PC-3 (cell line): ENCODE data around the gene TMEM201. TPM values are rescaled to one million over a fixed set of nuclear protein-coding genes. Genes with fewer than 3 reads are reported as not detected.

Source experiments
- ATAC-seq: fragments of 200-7000 bp; cut with Tn5 transposase; 2 replicates; pipeline ENCODE4 v1.9.1; 2020; ENCODE audit warnings: mild to moderate bottlenecking, moderate library complexity
- BruUV-seq: library from RNA; stranded (reverse); fragments of 400-500 nt; replicated peaks from 2 replicates; lab custom pipeline; 2021; lab: Mats Ljungman, UMichigan
- CTCF ChIA-PET: fragments of 300-600 bp; sonication (Branson Sonifier 250); formaldehyde crosslinking; loops from one replicate; lab custom pipeline; 2022; ENCODE audit warnings: antibody characterized with exemption; lab: Charles Lee
- POLR2A ChIA-PET: fragments of 300-600 bp; sonication (Branson Sonifier 250); formaldehyde crosslinking; loops from one replicate; lab custom pipeline; 2022; ENCODE audit warnings: antibody characterized with exemption; ENCODE audit not compliant: unreplicated experiment; lab: Charles Lee
- DNase-seq: peaks from one replicate; pipeline ENCODE4 v3.0.0-alpha.2; 2015
- H2AFZ ChIP-seq: fragments of 300-600 bp; sonication (generic); 2 replicates; pipeline ENCODE4 v1.6.0; 2016; ENCODE audit warnings: antibody characterized with exemption, low read length
- H3F3A ChIP-seq: fragments of 300-600 bp; sonication (generic); one replicate; pipeline ENCODE4 v1.6.0; 2017; ENCODE audit warnings: antibody characterized with exemption, low read length, control low read depth, mild to moderate bottlenecking; ENCODE audit not compliant: unreplicated experiment
- H3K27ac ChIP-seq: fragments of 300-600 bp; sonication (generic); 2 replicates; pipeline ENCODE4 v1.5.1; 2016; ENCODE audit warnings: mild to moderate bottlenecking, low read length
- H3K27me3 ChIP-seq: fragments of 300-600 bp; sonication (generic); 2 replicates; pipeline ENCODE4 v1.6.1; 2016; ENCODE audit warnings: low read length, mixed read lengths
- H3K36me3 ChIP-seq: fragments of 300-600 bp; sonication (generic); 2 replicates; pipeline ENCODE4 v1.6.1; 2016; ENCODE audit warnings: low read depth, mixed run types, low read length, mixed read lengths
- H3K4me1 ChIP-seq: fragments of 300-600 bp; sonication (generic); 2 replicates; pipeline ENCODE4 v1.5.1; 2016; ENCODE audit warnings: low read length; ENCODE audit not compliant: insufficient read depth
- H3K4me2 ChIP-seq: fragments of 300-600 bp; sonication (generic); 2 replicates; pipeline ENCODE4 v1.6.0; 2016; ENCODE audit warnings: low read length
- H3K4me3 ChIP-seq: fragments of 300-600 bp; sonication (generic); 2 replicates; pipeline ENCODE4 v1.5.1; 2016; ENCODE audit warnings: mild to moderate bottlenecking, low read length, mixed read lengths
- H3K79me2 ChIP-seq: fragments of 300-600 bp; sonication (generic); 2 replicates; pipeline ENCODE4 v1.6.1; 2017; ENCODE audit warnings: low read length, mixed read lengths
- H3K9ac ChIP-seq: fragments of 300-600 bp; sonication (generic); 2 replicates; pipeline ENCODE4 v1.6.0; 2016; ENCODE audit warnings: mild to moderate bottlenecking, low read length
- H3K9me2 ChIP-seq: fragments of 300-600 bp; sonication (generic); replicated peaks from 2 replicates; pipeline ENCODE4 v1.6.1; 2016; ENCODE audit warnings: mixed run types, low read length, mixed read lengths
- H3K9me3 ChIP-seq: fragments of 300-600 bp; sonication (generic); 2 replicates; pipeline ENCODE4 v1.6.1; 2016; ENCODE audit warnings: low read length, mixed read lengths
- H4K20me1 ChIP-seq: fragments of 300-600 bp; sonication (generic); 2 replicates; pipeline ENCODE4 v1.6.1; 2016; ENCODE audit warnings: low read length, mixed read lengths
- EZH2 ChIP-seq: fragments of 300-600 bp; sonication (generic); IDR thresholded peaks from one replicate; pipeline ENCODE4 v1.6.1; 2017; ENCODE audit warnings: antibody characterized with exemption, mild to moderate bottlenecking, low read length; ENCODE audit not compliant: unreplicated experiment
- EZH2phosphoT487 ChIP-seq: fragments of 300-600 bp; sonication (generic); IDR thresholded peaks from 2 replicates; pipeline ENCODE4 v1.6.1; 2018; ENCODE audit warnings: mild to moderate bottlenecking, antibody characterized with exemption, low read length, borderline replicate concordance
- intact Hi-C: fragments of 100-400 bp; cut with micrococcal nuclease; formaldehyde crosslinking; loops from 2 replicates; pipeline ENCODE4 v1.9.0; 2023
- total RNA-seq: library from RNA; depleted of rRNA; stranded (reverse); fragments of >200 nt; gene quantifications from 2 replicates; pipeline ENCODE4 v1.2.3, GENCODE V29; 2014
- TF ChIP-seq, protein P1 (sequence below): fragments of 300-600 bp; sonication (generic); conservative IDR thresholded peaks from 2 replicates; pipeline ENCODE4 v1.5.1; 2017; ENCODE audit warnings: antibody characterized with exemption, low read depth, mild to moderate bottlenecking, low read length

TMEM201 gene
- total RNA-seq, 1 experiment from 2014 or later: 13.8 TPM

DNA sequence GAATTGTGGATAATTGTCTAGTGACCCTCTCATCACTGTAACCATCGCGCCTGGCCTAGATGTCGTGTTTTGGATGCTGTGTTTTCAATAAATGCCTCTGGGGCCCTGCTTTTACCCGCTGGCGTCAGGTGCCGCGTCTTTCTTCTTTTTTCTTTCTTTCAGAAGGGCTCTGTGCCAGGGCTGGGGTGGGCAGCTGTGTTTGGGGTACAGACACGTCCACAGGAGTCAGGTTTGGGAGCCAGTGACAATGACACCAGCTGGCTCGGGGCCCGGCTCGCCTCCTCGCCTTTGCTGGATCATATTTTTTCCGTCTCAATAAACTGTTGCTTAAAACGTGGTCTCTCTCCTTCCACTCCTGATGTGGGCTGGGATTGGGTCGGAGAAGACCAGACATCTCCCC, 16.1 kb downstream of the TMEM201 start:
- Histone ChIP-seq H3K27ac (no peak overlapping the region), H3F3A (no peaks in the 10 kb centered on the region), H3K4me2 (no peak overlapping the region), H3K27me3 (no peaks in the 10 kb centered on the region), H3K4me1 (no peaks in the 10 kb centered on the region), H3K36me3 (peaks cover 15% of the 10 kb centered on the region; the same call in 1 of the 2 replicates), H3K79me2 (no peaks in the 10 kb centered on the region), H4K20me1 (no peaks in the 10 kb centered on the region), H2AFZ (no peak overlapping the region), H3K9ac (no peak overlapping the region), H3K9me3 (no peaks in the 10 kb centered on the region), H3K4me3 (no peak overlapping the region), H3K9me2 (no peaks in the 10 kb centered on the region)
- DNase-seq (no peak), ATAC-seq (no peak)
- CTCF ChIA-PET: no interaction called here
- no TSS peak for BruUV-seq
- TF ChIP-seq EZH2 (no peak), EZH2phosphoT487 (no peak)
- TF ChIP-seq, protein P1, sequence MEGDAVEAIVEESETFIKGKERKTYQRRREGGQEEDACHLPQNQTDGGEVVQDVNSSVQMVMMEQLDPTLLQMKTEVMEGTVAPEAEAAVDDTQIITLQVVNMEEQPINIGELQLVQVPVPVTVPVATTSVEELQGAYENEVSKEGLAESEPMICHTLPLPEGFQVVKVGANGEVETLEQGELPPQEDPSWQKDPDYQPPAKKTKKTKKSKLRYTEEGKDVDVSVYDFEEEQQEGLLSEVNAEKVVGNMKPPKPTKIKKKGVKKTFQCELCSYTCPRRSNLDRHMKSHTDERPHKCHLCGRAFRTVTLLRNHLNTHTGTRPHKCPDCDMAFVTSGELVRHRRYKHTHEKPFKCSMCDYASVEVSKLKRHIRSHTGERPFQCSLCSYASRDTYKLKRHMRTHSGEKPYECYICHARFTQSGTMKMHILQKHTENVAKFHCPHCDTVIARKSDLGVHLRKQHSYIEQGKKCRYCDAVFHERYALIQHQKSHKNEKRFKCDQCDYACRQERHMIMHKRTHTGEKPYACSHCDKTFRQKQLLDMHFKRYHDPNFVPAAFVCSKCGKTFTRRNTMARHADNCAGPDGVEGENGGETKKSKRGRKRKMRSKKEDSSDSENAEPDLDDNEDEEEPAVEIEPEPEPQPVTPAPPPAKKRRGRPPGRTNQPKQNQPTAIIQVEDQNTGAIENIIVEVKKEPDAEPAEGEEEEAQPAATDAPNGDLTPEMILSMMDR: no peak
- intact Hi-C loops: no loop called here
- POLR2A ChIA-PET: no interaction called here

DNA sequence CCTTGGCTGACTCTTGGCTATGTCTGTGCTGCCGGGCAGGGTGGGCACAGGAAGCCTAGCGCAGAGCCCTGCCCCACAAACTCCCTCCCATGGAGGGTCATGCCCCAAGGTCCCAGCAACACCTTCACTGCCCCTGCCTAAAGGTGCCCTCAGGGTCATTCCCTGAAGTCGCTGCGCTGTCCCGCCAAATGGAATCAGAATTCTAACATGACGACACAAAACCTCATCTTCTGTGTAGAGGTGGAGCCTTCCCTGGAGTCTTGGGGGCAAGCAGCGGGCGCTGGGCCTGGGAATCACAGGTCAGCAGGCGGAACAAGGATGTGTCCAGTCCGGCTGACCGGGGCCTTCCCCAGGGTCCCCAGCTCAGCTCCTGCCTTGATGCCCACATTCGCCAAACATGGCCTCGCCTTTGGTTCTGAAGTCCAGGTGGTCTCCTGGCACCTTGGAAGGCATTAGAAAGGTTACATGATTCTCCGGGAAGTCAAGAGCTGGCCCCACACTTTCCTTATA, 17.3 kb downstream of the TMEM201 start:
- ChIA-PET POLR2A (no interaction called here), CTCF (no interaction called here)
- no peak for ATAC-seq
- Histone ChIP-seq H3K9me2 (no peaks in the 10 kb centered on the region), H4K20me1 (no peaks in the 10 kb centered on the region), H3K27ac (no peak overlapping the region), H3K4me3 (no peak overlapping the region), H3K27me3 (no peaks in the 10 kb centered on the region), H2AFZ (no peak overlapping the region), H3K36me3 (peaks cover 8% of the 10 kb centered on the region; the same call in 1 of the 2 replicates), H3K79me2 (no peaks in the 10 kb centered on the region), H3K4me1 (no peaks in the 10 kb centered on the region), H3K9ac (no peak overlapping the region), H3K9me3 (no peaks in the 10 kb centered on the region), H3K4me2 (no peak overlapping the region), H3F3A (no peaks in the 10 kb centered on the region)
- DNase-seq: no peak
- intact Hi-C loops: no loop called here
- no TSS peak for BruUV-seq
- TF ChIP-seq, protein P1: no peak
- TF ChIP-seq EZH2: no peak
- no peak for TF ChIP-seq EZH2phosphoT487

DNA sequence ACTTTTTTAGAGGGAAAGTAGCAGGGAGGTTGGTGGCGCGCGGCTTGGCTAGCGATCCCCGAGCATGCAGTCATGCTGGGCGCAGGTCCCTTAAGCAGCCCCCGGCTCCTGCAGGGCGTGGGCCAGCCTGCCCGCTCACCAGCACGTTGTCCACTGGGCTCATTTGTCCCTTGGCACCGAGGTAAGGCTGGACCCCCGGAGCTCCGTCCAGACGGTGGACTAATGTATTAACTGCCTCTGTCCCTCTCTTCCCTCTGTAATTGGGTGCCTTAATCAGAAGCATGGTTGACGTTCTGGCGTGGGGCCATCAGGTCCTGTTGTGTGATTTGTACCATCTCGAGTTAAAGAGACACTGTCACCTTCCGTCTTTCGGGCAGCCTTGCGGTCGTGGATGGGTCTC, 17.7 kb downstream of the TMEM201 start:
- no TSS peak for BruUV-seq
- H3K9me3 ChIP-seq: no peaks in the 10 kb centered on the region

More for the DNA sequence above, 17.7 kb downstream of the TMEM201 start:
- no peak overlapping the region for H2AFZ ChIP-seq
- H3K4me1 ChIP-seq: no peaks in the 10 kb centered on the region
- POLR2A ChIA-PET: no interaction called here
- H3K36me3 ChIP-seq: peaks cover 4% of the 10 kb centered on the region; the same call in 1 of the 2 replicates
- H3K27ac ChIP-seq: no peak overlapping the region
- no peak overlapping the region for H3K4me3 ChIP-seq
- H3K27me3 ChIP-seq: no peaks in the 10 kb centered on the region
- no peak overlapping the region for H3K9ac ChIP-seq
- TF ChIP-seq EZH2phosphoT487 (no peak), EZH2 (no peak)
- TF ChIP-seq, protein P1: no peak
- no peak for DNase-seq
- ATAC-seq: no peak
- H4K20me1 ChIP-seq: no peaks in the 10 kb centered on the region
- CTCF ChIA-PET: no interaction called here
- H3K9me2 ChIP-seq: no peaks in the 10 kb centered on the region
- H3F3A ChIP-seq: no peaks in the 10 kb centered on the region
- no peak overlapping the region for H3K4me2 ChIP-seq
- intact Hi-C loops: no loop called here
- no peaks in the 10 kb centered on the region for H3K79me2 ChIP-seq
